GM23248 (cell line): ENCODE measurements around the gene PLEKHG1.

ENCODE experiments used
- EZH2 ChIP-seq: fragments of 200-600 bp; sonication (generic); IDR thresholded peaks from 2 replicates; pipeline ENCODE4 v1.6.1; 2018; ENCODE audit warnings: antibody characterized with exemption, mild to moderate bottlenecking; ENCODE audit not compliant: insufficient read depth, poor library complexity, severe bottlenecking
- EZH2phosphoT487 ChIP-seq: fragments of 200-600 bp; sonication (generic); IDR thresholded peaks from 2 replicates; pipeline ENCODE4 v1.6.1; 2018; ENCODE audit warnings: antibody characterized with exemption, moderate library complexity, mild to moderate bottlenecking, low read depth; ENCODE audit not compliant: insufficient read depth

GRCh38 chr6:150638267-150638666 is 38.6 kb downstream of the PLEKHG1 start:
- TF ChIP-seq EZH2phosphoT487 (no peak), EZH2 (no peak)
